ENCODE results near the gene KCTD20.

The KCTD20 gene

DNA sequence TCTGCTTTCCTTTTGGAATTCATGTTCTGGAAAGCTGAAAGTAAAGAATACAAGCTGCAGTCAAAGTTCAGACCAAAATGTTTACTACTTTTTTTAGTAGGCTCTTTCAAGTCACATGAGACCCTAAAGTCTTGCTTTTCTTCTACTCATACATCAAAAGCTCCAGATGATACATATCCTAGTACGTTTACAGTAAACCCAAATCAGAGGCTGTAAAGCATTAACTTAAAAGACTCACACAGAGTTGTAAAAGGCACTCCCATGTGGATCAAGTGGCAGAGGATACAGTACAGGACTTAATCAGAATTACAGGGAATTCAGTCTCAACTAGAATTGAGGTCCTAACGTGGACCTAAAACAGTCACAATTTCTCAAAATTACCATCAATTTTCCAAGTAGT, 63.8 kb downstream of the KCTD20 start:
- no peaks in the 10 kb centered on the region for H3K9me3 ChIP-seq (ENCODE audit: low read depth, low read length)
- TF ChIP-seq EZH2 (IDR thresholded peaks at IDR 0.05) (no peak), POLR2AphosphoS5 (IDR thresholded peaks at IDR 0.05; ENCODE audit: borderline replicate concordance, low read depth, low read length) (no peak), FOXP2 (optimal IDR thresholded peaks at IDR 0.05; ENCODE audit: control extremely low read depth, extremely low read length, insufficient read depth) (no peak)
- H3K9ac ChIP-seq (ENCODE audit: insufficient read length), result no peak overlapping the region
- DNase-seq (ENCODE audit: low read depth, low spot score), result no peak
- no peak overlapping the region for H3K27ac ChIP-seq
- H3K36me3 ChIP-seq (ENCODE audit: insufficient read depth, low read length), result peaks cover 20% of the 10 kb centered on the region
- no peak overlapping the region for H3K4me3 ChIP-seq

DNA sequence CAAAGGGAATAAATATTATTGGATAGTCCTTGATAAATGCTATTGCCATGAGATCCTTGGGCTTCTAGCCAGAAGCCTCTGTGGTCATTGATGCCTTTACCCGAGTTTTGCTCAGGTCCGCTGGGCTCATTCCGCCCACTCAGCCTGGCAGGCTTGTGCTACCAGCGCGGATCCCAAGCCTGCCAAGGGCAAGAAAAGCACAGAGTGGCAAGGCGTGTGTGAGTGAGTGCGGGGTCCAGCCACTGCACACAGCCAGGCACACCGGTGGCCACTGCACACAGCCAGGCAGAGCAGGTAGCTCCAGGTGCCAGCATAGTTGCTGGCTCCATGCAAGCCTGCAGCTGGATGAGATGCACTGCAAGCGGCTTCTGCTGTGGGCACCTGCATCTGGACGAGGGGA, 65.7 kb downstream of the KCTD20 start:
- Histone ChIP-seq H3K9ac (ENCODE audit: insufficient read length) (no peak overlapping the region), H3K27ac (no peak overlapping the region), H3K4me3 (no peak overlapping the region), H3K36me3 (ENCODE audit: insufficient read depth, low read length) (peaks cover 20% of the 10 kb centered on the region), H3K9me3 (ENCODE audit: low read depth, low read length) (no peaks in the 10 kb centered on the region)
- TF ChIP-seq EZH2 (IDR thresholded peaks at IDR 0.05) (no peak), FOXP2 (optimal IDR thresholded peaks at IDR 0.05; ENCODE audit: control extremely low read depth, extremely low read length, insufficient read depth) (no peak), POLR2AphosphoS5 (IDR thresholded peaks at IDR 0.05; ENCODE audit: borderline replicate concordance, low read depth, low read length) (no peak)
- DNase-seq (ENCODE audit: low read depth, low spot score), result no peak

DNA sequence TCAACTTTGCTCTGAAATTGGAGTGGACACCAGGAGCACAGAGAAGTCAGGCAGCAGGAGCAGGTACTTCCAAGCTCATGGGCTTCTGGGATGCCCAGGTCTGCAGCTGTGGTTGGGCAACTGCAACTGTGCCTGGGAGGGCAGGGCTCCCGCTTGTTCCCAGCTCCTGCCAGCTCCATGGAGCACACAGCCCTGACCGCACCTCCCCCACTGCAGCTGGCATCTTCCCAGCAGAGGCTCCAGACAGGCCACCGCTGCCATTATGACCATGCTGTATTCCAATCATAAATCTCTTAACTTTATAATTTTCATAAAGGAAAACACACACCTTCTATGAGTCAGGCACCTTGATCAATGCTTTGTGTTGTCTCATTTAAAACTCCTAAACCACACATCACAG, 67.6 kb downstream of the KCTD20 start:
- Histone ChIP-seq H3K36me3 (ENCODE audit: insufficient read depth, low read length) (peaks cover 23% of the 10 kb centered on the region), H3K4me3 (no peak overlapping the region), H3K27ac (no peak overlapping the region), H3K9me3 (ENCODE audit: low read depth, low read length) (no peaks in the 10 kb centered on the region), H3K9ac (ENCODE audit: insufficient read length) (no peak overlapping the region)
- no peak for TF ChIP-seq EZH2 (IDR thresholded peaks at IDR 0.05)
- no peak for TF ChIP-seq FOXP2 (optimal IDR thresholded peaks at IDR 0.05; ENCODE audit: control extremely low read depth, extremely low read length, insufficient read depth)
- TF ChIP-seq POLR2AphosphoS5 (IDR thresholded peaks at IDR 0.05; ENCODE audit: borderline replicate concordance, low read depth, low read length), result no peak
- DNase-seq (ENCODE audit: low read depth, low spot score), result no peak

DNA sequence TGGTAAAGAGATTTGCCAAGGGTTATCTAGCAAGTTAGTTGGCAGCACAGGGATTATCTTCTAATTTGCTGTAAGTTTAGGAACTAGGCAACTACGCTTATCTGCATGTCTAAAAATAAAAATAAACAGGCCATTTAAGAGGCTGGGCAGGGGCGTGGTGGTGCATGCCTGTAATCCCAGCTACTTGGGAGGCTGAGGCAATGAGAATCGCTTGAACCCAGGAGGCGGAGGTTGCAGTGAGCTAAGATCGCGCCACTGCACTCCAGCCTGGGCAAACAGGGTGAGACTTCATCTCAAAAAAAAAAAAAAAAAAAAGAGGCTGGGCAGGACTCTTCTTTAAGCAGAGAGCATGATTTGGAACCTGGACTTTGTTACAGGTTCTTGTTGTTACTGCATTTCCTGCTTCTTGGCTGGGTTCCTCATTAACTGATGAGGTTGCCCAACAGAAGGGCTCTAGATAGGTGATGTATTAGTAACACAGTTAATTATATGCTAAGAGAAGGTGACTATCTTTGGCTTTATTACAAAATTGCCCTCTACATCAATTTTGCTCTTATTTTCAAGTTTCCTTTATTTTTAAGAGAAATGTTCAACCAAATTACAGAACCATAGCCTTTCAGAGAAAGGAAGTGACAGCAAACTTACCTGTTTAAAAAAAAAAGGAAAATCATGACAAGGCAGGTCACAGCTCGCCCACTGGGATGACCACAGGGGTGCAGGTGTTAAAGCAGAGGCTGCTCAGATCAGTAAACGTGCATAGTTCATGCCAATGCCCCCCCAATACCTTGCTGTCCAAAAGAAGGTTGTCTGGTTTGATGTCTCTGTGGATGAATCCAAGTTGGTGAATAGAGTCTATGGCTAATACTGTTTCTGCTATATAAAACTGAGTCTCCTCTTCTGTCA, 72.0 kb downstream of the KCTD20 start:
- no peak overlapping the region for H3K4me3 ChIP-seq
- no peak overlapping the region for H3K9ac ChIP-seq (ENCODE audit: insufficient read length)
- no peak overlapping the region for H3K27ac ChIP-seq
- no peak for TF ChIP-seq POLR2AphosphoS5 (IDR thresholded peaks at IDR 0.05; ENCODE audit: borderline replicate concordance, low read depth, low read length)
- no peak for TF ChIP-seq FOXP2 (optimal IDR thresholded peaks at IDR 0.05; ENCODE audit: control extremely low read depth, extremely low read length, insufficient read depth)
- TF ChIP-seq EZH2 (IDR thresholded peaks at IDR 0.05), result no peak
- H3K36me3 ChIP-seq (ENCODE audit: insufficient read depth, low read length), result peaks cover 20% of the 10 kb centered on the region
- no peak for DNase-seq (ENCODE audit: low read depth, low spot score)
- H3K9me3 ChIP-seq (ENCODE audit: low read depth, low read length), result no peaks in the 10 kb centered on the region

DNA sequence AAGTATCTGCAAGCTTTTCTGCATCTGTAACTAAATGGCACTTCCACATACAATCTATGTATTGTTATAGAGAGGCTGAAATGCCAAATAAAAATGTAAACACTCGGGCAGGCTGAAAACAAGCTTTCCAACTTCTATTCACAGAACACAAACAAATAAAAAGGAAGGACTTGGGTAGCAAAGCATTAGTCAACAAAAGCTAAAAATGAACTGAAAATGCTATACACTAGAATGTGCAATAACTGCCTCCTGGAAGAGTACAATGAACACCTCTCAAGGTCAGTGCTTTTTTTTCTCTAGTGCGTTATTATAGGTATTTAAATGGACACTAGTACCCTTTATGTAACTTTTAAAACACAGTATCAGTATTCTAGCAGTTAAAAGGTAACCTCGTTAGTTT, 73.0 kb downstream of the KCTD20 start:
- no peaks in the 10 kb centered on the region for H3K9me3 ChIP-seq (ENCODE audit: low read depth, low read length)
- no peak for TF ChIP-seq FOXP2 (optimal IDR thresholded peaks at IDR 0.05; ENCODE audit: control extremely low read depth, extremely low read length, insufficient read depth)
- no peak for TF ChIP-seq EZH2 (IDR thresholded peaks at IDR 0.05)
- no peak for TF ChIP-seq POLR2AphosphoS5 (IDR thresholded peaks at IDR 0.05; ENCODE audit: borderline replicate concordance, low read depth, low read length)
- H3K27ac ChIP-seq, result no peak overlapping the region
- no peak for DNase-seq (ENCODE audit: low read depth, low spot score)
- H3K36me3 ChIP-seq (ENCODE audit: insufficient read depth, low read length), result peaks cover 22% of the 10 kb centered on the region
- H3K4me3 ChIP-seq, result no peak overlapping the region
- H3K9ac ChIP-seq (ENCODE audit: insufficient read length), result no peak overlapping the region

DNA sequence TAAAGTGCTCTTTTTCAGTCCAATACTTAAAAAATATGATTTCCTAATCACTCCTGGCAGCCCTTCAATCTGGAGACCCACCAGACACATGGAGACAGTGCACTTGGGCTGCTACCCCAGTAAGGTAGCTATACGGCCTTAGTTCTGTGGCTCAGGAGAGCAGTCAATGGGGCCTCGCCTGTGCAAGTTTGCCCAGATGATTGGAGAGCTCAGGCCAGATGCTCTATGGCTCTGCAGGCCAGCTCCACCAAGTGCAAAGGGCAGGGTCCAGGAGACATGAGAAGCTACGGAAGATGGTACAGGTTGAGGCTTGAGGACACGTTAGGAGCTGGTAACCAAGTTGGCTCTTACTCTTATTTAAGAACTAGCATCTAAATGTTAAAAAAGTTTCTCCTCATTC, 73.8 kb downstream of the KCTD20 start:
- H3K27ac ChIP-seq, result no peak overlapping the region
- no peak overlapping the region for H3K9ac ChIP-seq (ENCODE audit: insufficient read length)
- no peak for DNase-seq (ENCODE audit: low read depth, low spot score)
- peaks cover 27% of the 10 kb centered on the region for H3K36me3 ChIP-seq (ENCODE audit: insufficient read depth, low read length)
- TF ChIP-seq POLR2AphosphoS5 (IDR thresholded peaks at IDR 0.05; ENCODE audit: borderline replicate concordance, low read depth, low read length) (no peak), FOXP2 (optimal IDR thresholded peaks at IDR 0.05; ENCODE audit: control extremely low read depth, extremely low read length, insufficient read depth) (no peak), EZH2 (IDR thresholded peaks at IDR 0.05) (no peak)
- H3K4me3 ChIP-seq, result no peak overlapping the region
- no peaks in the 10 kb centered on the region for H3K9me3 ChIP-seq (ENCODE audit: low read depth, low read length)

DNA sequence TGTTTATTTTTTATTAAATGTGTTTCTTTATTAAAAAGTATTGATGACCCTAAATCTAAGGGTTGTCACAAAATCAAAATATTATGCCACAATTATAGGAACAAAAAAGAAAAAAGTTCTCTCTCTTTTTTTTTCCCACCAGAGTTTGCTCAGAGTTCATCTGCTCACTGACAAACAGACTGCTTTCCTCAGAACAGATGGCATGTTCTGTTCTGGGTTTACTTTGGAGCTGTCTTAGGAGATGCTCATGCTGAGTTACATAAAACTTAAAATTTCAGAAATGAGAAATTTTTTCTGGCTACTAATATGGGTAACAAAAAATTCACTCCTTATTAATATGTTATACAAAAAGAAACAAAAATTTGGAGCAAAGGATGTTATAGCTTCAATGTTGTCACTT, 74.2 kb downstream of the KCTD20 start:
- Histone ChIP-seq H3K9me3 (ENCODE audit: low read depth, low read length) (no peaks in the 10 kb centered on the region), H3K4me3 (no peak overlapping the region), H3K9ac (ENCODE audit: insufficient read length) (no peak overlapping the region), H3K36me3 (ENCODE audit: insufficient read depth, low read length) (peaks cover 27% of the 10 kb centered on the region), H3K27ac (no peak overlapping the region)
- no peak for DNase-seq (ENCODE audit: low read depth, low spot score)
- no peak for TF ChIP-seq POLR2AphosphoS5 (IDR thresholded peaks at IDR 0.05; ENCODE audit: borderline replicate concordance, low read depth, low read length)
- no peak for TF ChIP-seq FOXP2 (optimal IDR thresholded peaks at IDR 0.05; ENCODE audit: control extremely low read depth, extremely low read length, insufficient read depth)
- no peak for TF ChIP-seq EZH2 (IDR thresholded peaks at IDR 0.05)

DNA sequence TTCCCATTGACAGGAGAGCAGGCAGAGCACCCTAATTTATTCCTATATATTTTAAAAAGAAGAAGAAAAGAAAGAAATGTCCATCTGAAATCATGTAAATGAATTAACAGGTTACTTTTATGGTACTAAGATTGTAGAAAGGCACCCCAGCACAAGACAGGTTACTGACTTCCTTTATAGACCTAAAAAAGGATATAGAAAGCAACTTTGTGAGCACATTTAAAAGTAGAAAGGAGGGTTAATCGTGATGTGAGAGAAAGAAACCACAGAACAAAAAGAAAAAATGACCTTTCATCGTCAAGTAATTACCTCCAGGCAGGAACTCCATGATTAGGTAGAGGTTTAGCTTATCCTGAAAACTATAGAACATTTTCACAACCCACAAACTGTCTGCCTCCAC, 74.6 kb downstream of the KCTD20 start:
- H3K27ac ChIP-seq, result no peak overlapping the region
- TF ChIP-seq FOXP2 (optimal IDR thresholded peaks at IDR 0.05; ENCODE audit: control extremely low read depth, extremely low read length, insufficient read depth) (no peak), POLR2AphosphoS5 (IDR thresholded peaks at IDR 0.05; ENCODE audit: borderline replicate concordance, low read depth, low read length) (no peak), EZH2 (IDR thresholded peaks at IDR 0.05) (no peak)
- H3K9ac ChIP-seq (ENCODE audit: insufficient read length), result no peak overlapping the region
- no peak for DNase-seq (ENCODE audit: low read depth, low spot score)
- no peak overlapping the region for H3K4me3 ChIP-seq
- peaks cover 27% of the 10 kb centered on the region for H3K36me3 ChIP-seq (ENCODE audit: insufficient read depth, low read length)
- H3K9me3 ChIP-seq (ENCODE audit: low read depth, low read length), result no peaks in the 10 kb centered on the region

Measured in SK-N-MC (cell line).